Activated CD4-positive, alpha-beta memory T cell treated with anti-CD3 and anti-CD28 coated beads for 36 hours (primary cell): ENCODE measurements around the gene ADGRG3. TPM values are rescaled to one million over a fixed set of nuclear protein-coding genes. Genes with fewer than 3 reads are reported as not detected.

Experiments
- CTCF ChIA-PET: fragments of 350-600 bp; sonication (Branson Sonifier 250); formaldehyde crosslinking; loops from one replicate; lab custom pipeline; 2021; ENCODE audit warnings: antibody characterized with exemption, inconsistent platforms; lab: Charles Lee
- POLR2A ChIA-PET: fragments of 350-600 bp; sonication (Branson Sonifier 250); formaldehyde crosslinking; loops from one replicate; lab custom pipeline; 2021; ENCODE audit warnings: antibody characterized with exemption; lab: Charles Lee
- DNase-seq: peaks from one replicate; pipeline ENCODE4 v3.0.0-alpha.2; 2020
- H3K27ac Mint-ChIP-seq: one replicate; pipeline ENCODE4 v1.8.0; 2021; ENCODE audit warnings: mixed read lengths
- H3K27me3 Mint-ChIP-seq: one replicate; pipeline ENCODE4 v1.8.0; 2021; ENCODE audit warnings: mixed read lengths
- H3K36me3 Mint-ChIP-seq: one replicate; pipeline ENCODE4 v1.8.0; 2021; ENCODE audit warnings: mixed read lengths
- H3K4me1 Mint-ChIP-seq: one replicate; pipeline ENCODE4 v1.8.0; 2021; ENCODE audit warnings: low read depth, mixed read lengths
- H3K4me3 Mint-ChIP-seq: one replicate; pipeline ENCODE4 v1.8.0; 2021; ENCODE audit warnings: mild to moderate bottlenecking, mixed read lengths
- H3K9me3 Mint-ChIP-seq: one replicate; pipeline ENCODE4 v1.8.0; 2021; ENCODE audit warnings: mixed read lengths
- intact Hi-C: fragments of 100-400 bp; cut with micrococcal nuclease; formaldehyde crosslinking; loops from one replicate; pipeline ENCODE4 v1.15.1; 2023
- total RNA-seq, 2 experiments: library from RNA; stranded (reverse); gene quantifications; one replicate each; pipeline ENCODE4 v1.2.3, GENCODE V29; 2021

ADGRG3 gene
- total RNA-seq, 2 experiments from 2014 or later: not detected

DNA sequence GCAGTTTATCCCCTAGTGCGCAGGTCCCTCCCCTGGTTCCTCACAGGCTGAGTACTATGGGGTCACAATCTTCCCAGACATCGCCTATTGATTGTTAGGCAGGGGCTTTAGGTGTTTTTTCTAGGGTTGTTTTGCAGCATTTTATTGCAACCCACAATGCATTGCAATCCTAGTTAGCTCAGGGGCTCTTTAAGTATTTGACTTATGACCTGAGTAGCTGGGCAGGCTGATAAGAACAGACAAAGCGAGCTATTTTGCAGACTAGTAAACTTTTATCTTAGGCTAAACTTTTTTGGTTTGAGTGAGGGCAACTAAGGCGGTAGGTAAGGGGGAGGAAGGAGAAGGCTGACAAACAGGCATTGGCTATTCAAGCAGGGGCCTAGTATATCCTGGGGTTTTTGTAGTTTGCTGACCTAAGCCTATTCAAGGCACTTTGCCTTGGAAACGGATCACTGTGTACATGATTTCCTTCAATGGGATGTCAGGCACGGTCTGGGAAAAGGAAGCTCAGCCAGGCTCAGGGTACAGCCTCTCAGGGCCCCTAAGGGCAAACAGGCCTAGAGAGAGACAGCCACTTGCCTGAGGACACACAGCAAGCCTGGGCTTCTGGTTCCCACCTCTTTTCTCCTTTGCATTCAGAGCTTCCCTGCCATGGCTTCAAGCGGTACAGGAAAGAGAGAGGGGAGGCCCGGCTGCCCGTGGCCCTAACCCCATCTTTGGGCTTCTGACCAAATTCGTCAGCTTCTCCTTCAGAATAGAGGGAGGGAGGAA is 32.9 kb downstream of the ADGRG3 start:
- Mint-ChIP-seq H3K4me1 (no peaks in the 10 kb centered on the region), H3K27me3 (no peaks in the 10 kb centered on the region), H3K4me3 (no peak overlapping the region), H3K27ac (no peak overlapping the region), H3K9me3 (no peaks in the 10 kb centered on the region), H3K36me3 (no peaks in the 10 kb centered on the region)
- POLR2A ChIA-PET: no interaction called here
- no peak for DNase-seq
- CTCF ChIA-PET: no interaction called here
- intact Hi-C loops: no loop called here

- ChIA-PET CTCF (no interaction called here), POLR2A (no interaction called here)
- no peak overlapping the region for H3K4me3 Mint-ChIP-seq
- H3K9me3 Mint-ChIP-seq: no peaks in the 10 kb centered on the region
- no peaks in the 10 kb centered on the region for H3K36me3 Mint-ChIP-seq
- intact Hi-C loops: no loop called here
- no peak for DNase-seq
- H3K27ac Mint-ChIP-seq: no peak overlapping the region
- H3K27me3 Mint-ChIP-seq: no peaks in the 10 kb centered on the region
- H3K4me1 Mint-ChIP-seq: no peaks in the 10 kb centered on the region
Observed at GRCh38 chr16:57701759-57702371, 33.8 kb downstream of the ADGRG3 start.

- ChIA-PET CTCF (interaction anchor here (1.5 kb wide), 1 partner anchor 127 kb away, joined by 3 read pairs; no protein-coding TSS in a partner anchor), POLR2A (no interaction called here)
- H3K36me3 Mint-ChIP-seq: no peaks in the 10 kb centered on the region
- peaks cover 8% of the 10 kb centered on the region for H3K27me3 Mint-ChIP-seq
- intact Hi-C loops: no loop called here
- H3K4me3 Mint-ChIP-seq: no peak overlapping the region
- no peak overlapping the region for H3K27ac Mint-ChIP-seq
- no peak for DNase-seq
- peaks cover 2% of the 10 kb centered on the region for H3K4me1 Mint-ChIP-seq
- H3K9me3 Mint-ChIP-seq: no peaks in the 10 kb centered on the region
Observed at GRCh38 chr16:57703416-57704010, 35.4 kb downstream of the ADGRG3 start.

GRCh38 chr16:57704011-57704904 is 36.2 kb downstream of the ADGRG3 start:
- POLR2A ChIA-PET: no interaction called here
- peaks cover 8% of the 10 kb centered on the region for H3K27me3 Mint-ChIP-seq
- no peak for DNase-seq
- intact Hi-C loops: no loop called here
- CTCF ChIA-PET: interaction anchor here (1.5 kb wide), 1 partner anchor 128 kb away, joined by 3 read pairs; no protein-coding TSS in a partner anchor
- H3K36me3 Mint-ChIP-seq: no peaks in the 10 kb centered on the region
- H3K4me1 Mint-ChIP-seq: peaks cover 2% of the 10 kb centered on the region
- no peak overlapping the region for H3K4me3 Mint-ChIP-seq
- H3K9me3 Mint-ChIP-seq: no peaks in the 10 kb centered on the region
- H3K27ac Mint-ChIP-seq: no peak overlapping the region

DNA sequence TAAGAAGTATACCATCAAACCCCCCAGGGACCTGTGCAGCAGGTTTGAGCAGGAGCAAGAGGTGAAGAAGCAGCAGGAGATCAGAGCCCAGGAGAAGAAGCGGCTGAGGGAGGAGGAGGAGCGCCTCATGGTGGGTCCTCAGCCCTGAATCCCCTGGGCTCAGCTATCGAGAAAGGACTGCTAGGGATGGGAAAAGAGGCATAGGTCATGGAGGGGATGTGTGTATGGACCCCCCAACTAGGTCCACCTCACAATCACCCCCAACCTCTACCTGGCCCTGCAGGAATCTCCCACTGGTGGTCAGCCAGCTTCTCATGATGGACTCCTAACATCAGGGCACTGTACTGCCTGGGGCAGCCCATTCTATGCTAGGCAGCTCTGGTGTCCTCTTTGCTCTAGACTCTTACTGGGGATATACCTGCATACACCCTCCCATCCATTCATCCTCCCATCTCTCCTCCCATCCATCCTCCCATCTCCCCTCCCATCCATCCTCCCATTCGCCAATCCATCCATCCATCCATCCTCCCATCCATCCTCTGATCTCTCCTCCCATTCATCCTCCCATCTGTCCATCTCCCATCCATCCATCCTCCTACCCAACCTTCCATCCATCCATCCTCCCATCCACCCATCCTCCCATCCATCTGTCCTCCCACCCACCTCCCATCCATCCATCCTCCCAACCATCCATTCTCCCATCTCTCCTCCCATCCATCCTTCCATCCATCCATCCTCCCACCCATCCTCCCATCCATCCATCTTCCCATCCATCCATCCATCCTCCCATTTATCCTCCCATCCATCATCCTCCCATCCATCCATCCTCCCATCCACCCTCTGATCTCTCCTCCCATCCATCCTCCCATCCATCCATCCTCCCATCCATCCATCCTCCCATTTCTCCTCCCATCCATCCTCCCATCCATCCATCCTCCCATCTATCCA is 37.1 kb downstream of the ADGRG3 start:
- Mint-ChIP-seq H3K4me1 (peaks cover 2% of the 10 kb centered on the region), H3K36me3 (no peaks in the 10 kb centered on the region), H3K9me3 (no peaks in the 10 kb centered on the region), H3K27ac (no peak overlapping the region), H3K4me3 (no peak overlapping the region), H3K27me3 (peaks cover 8% of the 10 kb centered on the region)
- DNase-seq: no peak
- CTCF ChIA-PET: no interaction called here
- intact Hi-C loops: no loop called here
- POLR2A ChIA-PET: no interaction called here

- H3K36me3 Mint-ChIP-seq: no peaks in the 10 kb centered on the region
- CTCF ChIA-PET: no interaction called here
- POLR2A ChIA-PET: no interaction called here
- peaks cover 2% of the 10 kb centered on the region for H3K4me1 Mint-ChIP-seq
- intact Hi-C loops: no loop called here
- no peak for DNase-seq
- no peak overlapping the region for H3K4me3 Mint-ChIP-seq
- H3K27me3 Mint-ChIP-seq: peaks cover 10% of the 10 kb centered on the region
- H3K27ac Mint-ChIP-seq: no peak overlapping the region
- no peaks in the 10 kb centered on the region for H3K9me3 Mint-ChIP-seq
Observed at GRCh38 chr16:57706717-57707116, 38.6 kb downstream of the ADGRG3 start.

DNA sequence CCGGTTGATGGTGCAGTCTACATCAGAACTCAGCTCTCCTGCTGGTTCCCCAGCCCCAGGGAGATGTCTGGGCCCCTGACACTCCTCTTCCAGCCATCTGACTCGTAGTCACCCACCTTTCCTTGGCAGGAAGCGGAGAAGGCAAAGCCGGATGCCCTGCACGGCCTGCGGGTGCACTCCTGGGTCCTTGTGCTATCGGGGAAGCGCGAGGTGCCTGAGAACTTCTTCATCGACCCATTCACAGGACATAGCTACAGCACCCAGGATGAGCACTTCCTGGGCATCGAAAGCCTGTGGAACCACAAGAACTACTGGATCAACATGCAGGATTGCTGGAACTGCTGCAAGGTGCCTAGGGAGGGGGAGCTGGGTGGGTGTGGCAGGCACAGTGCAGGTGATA is 39.2 kb downstream of the ADGRG3 start:
- CTCF ChIA-PET: no interaction called here
- H3K4me1 Mint-ChIP-seq: peaks cover 2% of the 10 kb centered on the region
- POLR2A ChIA-PET: no interaction called here
- no peak overlapping the region for H3K27ac Mint-ChIP-seq
- H3K4me3 Mint-ChIP-seq: no peak overlapping the region
- no peaks in the 10 kb centered on the region for H3K9me3 Mint-ChIP-seq
- no peaks in the 10 kb centered on the region for H3K36me3 Mint-ChIP-seq
- peaks cover 10% of the 10 kb centered on the region for H3K27me3 Mint-ChIP-seq
- DNase-seq: no peak
- intact Hi-C loops: no loop called here

DNA sequence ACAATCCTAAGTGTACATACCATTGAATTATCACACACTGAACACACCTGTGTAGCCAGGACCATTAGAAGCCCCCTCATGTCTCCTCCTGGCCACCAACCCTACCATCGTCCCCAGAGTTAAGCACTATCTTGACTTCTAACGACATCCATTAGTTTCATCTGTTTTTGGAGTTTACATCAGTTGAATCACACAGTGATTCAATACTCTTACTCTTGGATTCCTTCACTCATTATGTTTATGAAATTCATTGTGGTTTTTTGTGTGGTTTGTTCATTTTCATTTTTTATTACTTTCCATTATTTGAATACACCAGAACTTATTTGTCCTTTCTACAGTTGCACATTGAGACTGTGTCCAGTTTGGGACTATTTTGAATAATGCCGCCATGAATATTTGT is 40.1 kb downstream of the ADGRG3 start:
- ChIA-PET CTCF (no interaction called here), POLR2A (no interaction called here)
- no peaks in the 10 kb centered on the region for H3K36me3 Mint-ChIP-seq
- peaks cover 10% of the 10 kb centered on the region for H3K27me3 Mint-ChIP-seq
- H3K4me3 Mint-ChIP-seq: no peak overlapping the region
- no peak for DNase-seq
- H3K4me1 Mint-ChIP-seq: peaks cover 2% of the 10 kb centered on the region
- H3K9me3 Mint-ChIP-seq: no peaks in the 10 kb centered on the region
- no peak overlapping the region for H3K27ac Mint-ChIP-seq
- intact Hi-C loops: no loop called here

DNA sequence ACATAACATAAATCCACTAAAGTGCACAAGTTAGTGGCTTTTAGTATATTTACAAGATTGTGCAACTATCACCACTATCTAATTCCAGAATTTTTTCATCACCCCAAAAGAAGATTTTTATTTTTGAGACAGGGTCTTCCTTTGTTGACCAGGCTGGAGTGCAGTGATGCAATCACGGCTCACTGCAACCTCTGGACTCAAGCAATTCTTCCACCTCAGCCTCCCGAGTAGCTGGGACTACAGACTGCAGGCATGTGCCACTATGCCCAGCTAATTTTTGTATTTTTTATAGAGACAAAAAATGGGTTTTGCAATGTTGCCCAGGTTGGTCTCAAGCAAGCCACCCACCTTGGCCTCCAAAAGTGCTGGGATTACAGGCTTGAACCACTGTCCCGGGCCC is 41.6 kb downstream of the ADGRG3 start:
- CTCF ChIA-PET: interaction anchor here (1.1 kb wide), 1 partner anchor 134 kb away, joined by 3 read pairs; no protein-coding TSS in a partner anchor
- no peaks in the 10 kb centered on the region for H3K9me3 Mint-ChIP-seq
- no peaks in the 10 kb centered on the region for H3K36me3 Mint-ChIP-seq
- H3K4me3 Mint-ChIP-seq: no peak overlapping the region
- POLR2A ChIA-PET: no interaction called here
- peaks cover 2% of the 10 kb centered on the region for H3K4me1 Mint-ChIP-seq
- no peak for DNase-seq
- no peak overlapping the region for H3K27ac Mint-ChIP-seq
- intact Hi-C loops: no loop called here
- peaks cover 10% of the 10 kb centered on the region for H3K27me3 Mint-ChIP-seq

DNA sequence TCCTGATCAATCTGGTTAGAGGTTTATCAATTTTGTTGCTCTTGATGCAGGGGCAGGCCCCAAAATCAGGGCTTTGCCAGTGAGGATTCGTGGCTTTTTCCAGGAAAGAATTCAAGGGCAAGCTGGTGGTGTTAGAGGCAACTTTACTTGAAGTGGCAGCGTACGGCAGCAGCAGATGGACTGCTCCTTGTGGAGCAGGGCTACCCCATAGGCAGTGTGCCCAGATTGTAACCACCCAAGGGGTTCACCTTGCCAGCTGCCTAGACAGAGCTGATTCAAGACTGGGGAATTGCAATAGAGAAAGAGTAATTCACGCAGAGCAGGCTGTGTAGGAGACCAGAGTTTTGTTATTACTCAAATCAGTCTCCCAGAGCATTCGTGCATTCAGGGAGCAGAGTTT is 43.2 kb downstream of the ADGRG3 start:
- no peak overlapping the region for H3K27ac Mint-ChIP-seq
- ChIA-PET CTCF (no interaction called here), POLR2A (no interaction called here)

DNA sequence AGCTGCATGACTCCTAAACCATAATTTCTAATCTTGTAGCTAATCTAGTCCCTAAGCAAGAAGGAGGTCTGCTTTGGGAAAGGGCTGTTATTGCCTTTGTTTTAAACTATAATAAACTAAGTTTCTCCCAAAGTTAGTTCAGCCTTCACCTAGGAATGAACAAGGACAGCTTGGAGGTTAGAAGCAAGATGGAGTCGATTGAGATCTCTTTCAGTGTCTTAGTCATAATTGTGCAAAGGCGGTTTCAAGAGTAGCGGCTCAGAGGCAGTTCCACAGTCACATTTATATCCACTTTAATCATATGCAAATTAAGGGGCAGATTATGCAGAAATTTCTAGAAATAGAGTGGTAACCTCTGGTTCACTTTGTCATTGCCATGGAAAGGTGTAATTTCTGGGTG is 43.9 kb downstream of the ADGRG3 start:
- ChIA-PET POLR2A (no interaction called here), CTCF (no interaction called here)
- intact Hi-C loops: no loop called here
- Mint-ChIP-seq H3K27ac (no peak overlapping the region), H3K36me3 (no peaks in the 10 kb centered on the region), H3K27me3 (peaks cover 14% of the 10 kb centered on the region), H3K9me3 (no peaks in the 10 kb centered on the region), H3K4me1 (peaks cover 2% of the 10 kb centered on the region), H3K4me3 (no peak overlapping the region)
- DNase-seq: no peak

More for the DNA sequence above, 43.2 kb downstream of the ADGRG3 start:
- no peak for DNase-seq
- Mint-ChIP-seq H3K9me3 (no peaks in the 10 kb centered on the region), H3K36me3 (no peaks in the 10 kb centered on the region), H3K4me1 (peaks cover 2% of the 10 kb centered on the region), H3K4me3 (no peak overlapping the region), H3K27me3 (peaks cover 14% of the 10 kb centered on the region)
- intact Hi-C loops: no loop called here
